ENCODE measurements around the gene DNER.

DNA sequence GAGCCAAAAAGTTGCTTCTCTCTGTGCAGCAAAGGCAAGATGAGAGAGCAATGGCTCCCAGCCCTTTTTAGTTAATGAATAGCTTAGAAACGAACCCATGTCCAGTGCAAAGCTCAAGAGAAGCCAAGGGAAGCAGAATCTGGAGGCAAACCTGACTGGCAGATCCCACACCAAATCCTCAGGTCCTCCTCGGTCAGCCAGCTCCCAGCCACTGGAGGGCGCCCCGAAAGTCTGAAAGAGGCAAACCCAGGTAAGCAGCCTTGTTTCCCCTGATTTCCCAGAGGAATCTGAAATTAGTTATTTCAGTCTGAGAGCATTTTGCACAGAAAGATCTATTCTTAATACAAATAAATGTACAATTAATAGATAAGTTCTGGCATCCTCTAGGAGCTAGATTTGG lies 372.0 kb downstream of the DNER start:
- TF ChIP-seq CTCF (IDR thresholded peaks at IDR 0.05) (no peak), POLR2AphosphoS5 (IDR thresholded peaks at IDR 0.05) (no peak), POLR2A (IDR thresholded peaks at IDR 0.05) (no peak), EP300 (IDR thresholded peaks at IDR 0.05) (no peak)
